Hepatocyte (in vitro differentiated cells): ENCODE data around the gene MSLN. TPM values are rescaled to one million over a fixed set of nuclear protein-coding genes. Genes with fewer than 3 reads are reported as not detected.

ENCODE experiments used
- DNase-seq: peaks from one replicate; pipeline ENCODE4 v3.0.0-alpha.2; 2016; ENCODE audit warnings: low spot score
- H2AFZ ChIP-seq: fragments of 200-600 bp; sonication (generic); 2 replicates; pipeline ENCODE4 v1.6.0; 2016; ENCODE audit warnings: antibody characterized with exemption, mild to moderate bottlenecking
- H3K27ac ChIP-seq: fragments of 200-600 bp; sonication (generic); 2 replicates; pipeline ENCODE4 v1.5.1; 2016; ENCODE audit warnings: mild to moderate bottlenecking
- H3K27me3 ChIP-seq: fragments of 200-600 bp; sonication (generic); 2 replicates; pipeline ENCODE4 v1.6.1; 2016
- H3K36me3 ChIP-seq: fragments of 200-600 bp; sonication (generic); replicated peaks from 2 replicates; pipeline ENCODE4 v1.5.1; 2016; ENCODE audit warnings: low read depth; ENCODE audit not compliant: insufficient read depth
- H3K4me1 ChIP-seq: fragments of 200-600 bp; sonication (generic); 2 replicates; pipeline ENCODE4 v1.5.1; 2016; ENCODE audit warnings: mild to moderate bottlenecking, moderate library complexity; ENCODE audit not compliant: insufficient read depth
- H3K4me2 ChIP-seq: fragments of 200-600 bp; sonication (generic); 2 replicates; pipeline ENCODE4 v1.6.0; 2016
- H3K4me3 ChIP-seq: fragments of 200-600 bp; sonication (generic); 2 replicates; pipeline ENCODE4 v1.5.1; 2016; ENCODE audit warnings: mild to moderate bottlenecking
- H3K79me2 ChIP-seq: fragments of 200-600 bp; sonication (generic); 2 replicates; pipeline ENCODE4 v1.6.0; 2017; ENCODE audit warnings: mild to moderate bottlenecking
- H3K9me2 ChIP-seq: fragments of 200-600 bp; sonication (generic); replicated peaks from 2 replicates; pipeline ENCODE4 v1.6.0; 2017; ENCODE audit warnings: mild to moderate bottlenecking; ENCODE audit not compliant: insufficient read depth
- H3K9me3 ChIP-seq: fragments of 200-600 bp; sonication (generic); 2 replicates; pipeline ENCODE4 v1.5.1; 2016; ENCODE audit warnings: low read depth, mild to moderate bottlenecking
- H4K20me1 ChIP-seq: fragments of 200-600 bp; sonication (generic); 2 replicates; pipeline ENCODE4 v1.6.0; 2016; ENCODE audit warnings: mild to moderate bottlenecking; ENCODE audit not compliant: insufficient read depth, poor library complexity, severe bottlenecking
- EZH2 ChIP-seq: fragments of 200-600 bp; sonication (generic); IDR thresholded peaks from 2 replicates; pipeline ENCODE4 v1.6.1; 2016; ENCODE audit warnings: antibody characterized with exemption, mild to moderate bottlenecking, borderline replicate concordance
- EZH2phosphoT487 ChIP-seq: fragments of 200-600 bp; sonication (generic); IDR thresholded peaks from one replicate; pipeline ENCODE4 v1.6.1; 2018; ENCODE audit warnings: antibody characterized with exemption, mild to moderate bottlenecking, low read depth, moderate library complexity; ENCODE audit not compliant: unreplicated experiment, severe bottlenecking
- WGBS: methylation state at CpG from one replicate; pipeline ENCODE4 v1.1.6; 2016; ENCODE audit warnings: low lambda C conversion rate; ENCODE audit errors: missing lambda C conversion rate; 5-methylcytosine and 5-hydroxymethylcytosine counted together
- polyA plus RNA-seq: library from polyadenylated mRNA; unstranded; fragments of >200 nt; fragmentation: Nextera tagmentation; extraction: Ambion mirVana; gene quantifications from 2 replicates; pipeline ENCODE4 v1.2.1, GENCODE V29; 2016
- total RNA-seq: library from RNA; depleted of rRNA; stranded (reverse); fragments of >200 nt; gene quantifications from 2 replicates; pipeline ENCODE4 v1.2.3, GENCODE V29; 2014
- TF ChIP-seq, protein P1 (sequence below): fragments of 200-600 bp; sonication (generic); IDR thresholded peaks from 2 replicates; pipeline ENCODE4 v1.5.1; 2016; ENCODE audit warnings: antibody characterized with exemption, mild to moderate bottlenecking; ENCODE audit not compliant: poor library complexity

The MSLN gene
- total and polyA plus RNA-seq, 2 experiments from 2014 or later = 2.4 to 8.0 TPM

DNA sequence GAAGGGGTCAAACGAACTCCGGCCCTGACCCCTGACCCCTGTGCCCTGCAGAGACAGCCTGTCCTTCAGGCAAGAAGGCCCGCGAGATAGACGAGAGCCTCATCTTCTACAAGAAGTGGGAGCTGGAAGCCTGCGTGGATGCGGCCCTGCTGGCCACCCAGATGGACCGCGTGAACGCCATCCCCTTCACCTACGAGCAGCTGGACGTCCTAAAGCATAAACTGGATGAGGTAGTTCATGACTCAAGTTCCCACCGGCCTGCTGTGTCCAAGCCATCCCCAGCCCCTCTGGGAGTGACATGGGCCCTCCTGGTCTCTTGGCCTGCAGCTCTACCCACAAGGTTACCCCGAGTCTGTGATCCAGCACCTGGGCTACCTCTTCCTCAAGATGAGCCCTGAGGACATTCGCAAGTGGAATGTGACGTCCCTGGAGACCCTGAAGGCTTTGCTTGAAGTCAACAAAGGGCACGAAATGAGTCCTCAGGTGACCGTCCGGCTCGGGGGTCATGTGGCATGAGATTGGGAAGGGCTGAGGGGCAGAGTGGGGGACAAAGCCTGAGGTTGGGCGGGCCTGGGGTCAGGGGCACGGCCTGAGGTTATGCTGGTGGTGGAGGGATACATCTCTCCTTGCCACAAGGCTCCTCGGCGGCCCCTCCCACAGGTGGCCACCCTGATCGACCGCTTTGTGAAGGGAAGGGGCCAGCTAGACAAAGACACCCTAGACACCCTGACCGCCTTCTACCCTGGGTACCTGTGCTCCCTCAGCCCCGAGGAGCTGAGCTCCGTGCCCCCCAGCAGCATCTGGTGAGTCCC is 5.7 kb downstream of the MSLN start:
- H3K36me3 ChIP-seq = no peaks in the 10 kb centered on the region
- no peaks in the 10 kb centered on the region for H3K79me2 ChIP-seq
- TF ChIP-seq EZH2phosphoT487 (no peak), EZH2 (no peak)
- TF ChIP-seq, protein P1, sequence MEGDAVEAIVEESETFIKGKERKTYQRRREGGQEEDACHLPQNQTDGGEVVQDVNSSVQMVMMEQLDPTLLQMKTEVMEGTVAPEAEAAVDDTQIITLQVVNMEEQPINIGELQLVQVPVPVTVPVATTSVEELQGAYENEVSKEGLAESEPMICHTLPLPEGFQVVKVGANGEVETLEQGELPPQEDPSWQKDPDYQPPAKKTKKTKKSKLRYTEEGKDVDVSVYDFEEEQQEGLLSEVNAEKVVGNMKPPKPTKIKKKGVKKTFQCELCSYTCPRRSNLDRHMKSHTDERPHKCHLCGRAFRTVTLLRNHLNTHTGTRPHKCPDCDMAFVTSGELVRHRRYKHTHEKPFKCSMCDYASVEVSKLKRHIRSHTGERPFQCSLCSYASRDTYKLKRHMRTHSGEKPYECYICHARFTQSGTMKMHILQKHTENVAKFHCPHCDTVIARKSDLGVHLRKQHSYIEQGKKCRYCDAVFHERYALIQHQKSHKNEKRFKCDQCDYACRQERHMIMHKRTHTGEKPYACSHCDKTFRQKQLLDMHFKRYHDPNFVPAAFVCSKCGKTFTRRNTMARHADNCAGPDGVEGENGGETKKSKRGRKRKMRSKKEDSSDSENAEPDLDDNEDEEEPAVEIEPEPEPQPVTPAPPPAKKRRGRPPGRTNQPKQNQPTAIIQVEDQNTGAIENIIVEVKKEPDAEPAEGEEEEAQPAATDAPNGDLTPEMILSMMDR = no peak
- no peak for DNase-seq
- H3K4me3 ChIP-seq = no peak overlapping the region
- 89% methylated on average over 26 of the region's 29 CpGs for WGBS
- no peak overlapping the region for H2AFZ ChIP-seq
- H3K9me3 ChIP-seq = no peaks in the 10 kb centered on the region
- H3K9me2 ChIP-seq = no peaks in the 10 kb centered on the region
- no peaks in the 10 kb centered on the region for H3K27me3 ChIP-seq
- H3K4me1 ChIP-seq = no peaks in the 10 kb centered on the region
- no peak overlapping the region for H3K4me2 ChIP-seq
- no peak overlapping the region for H3K27ac ChIP-seq
- H4K20me1 ChIP-seq = no peaks in the 10 kb centered on the region

DNA sequence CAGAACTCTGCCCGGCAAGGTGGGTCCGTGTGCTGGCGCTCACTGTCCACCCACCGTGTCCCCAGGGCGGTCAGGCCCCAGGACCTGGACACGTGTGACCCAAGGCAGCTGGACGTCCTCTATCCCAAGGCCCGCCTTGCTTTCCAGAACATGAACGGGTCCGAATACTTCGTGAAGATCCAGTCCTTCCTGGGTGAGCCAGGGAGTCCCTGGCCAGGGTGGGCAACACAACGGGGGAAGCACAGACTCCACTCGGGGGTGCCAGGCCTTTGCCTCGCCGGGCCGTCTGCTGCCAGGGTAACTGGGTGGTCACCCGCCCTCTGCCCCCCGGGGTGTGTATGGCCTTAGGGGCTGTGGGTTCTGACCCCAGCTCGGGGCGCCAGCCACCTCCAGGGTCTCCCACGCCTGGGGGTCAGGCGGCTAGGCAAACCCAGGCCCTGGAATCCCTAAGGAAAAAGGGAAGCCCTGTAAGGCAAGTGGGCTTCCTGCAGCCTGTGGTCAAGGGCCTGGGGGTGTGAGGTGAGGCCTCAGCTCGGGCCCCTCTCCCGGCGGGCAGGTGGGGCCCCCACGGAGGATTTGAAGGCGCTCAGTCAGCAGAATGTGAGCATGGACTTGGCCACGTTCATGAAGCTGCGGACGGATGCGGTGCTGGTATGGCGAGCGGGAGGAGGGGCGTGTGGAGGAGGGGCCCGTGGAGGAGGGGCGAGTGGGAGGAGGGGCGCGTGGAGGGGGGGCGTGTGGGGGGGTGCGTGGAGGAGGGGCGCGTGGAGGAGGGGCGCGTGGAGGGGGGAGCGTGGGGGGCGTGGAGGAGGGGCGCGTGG is 6.5 kb downstream of the MSLN start:
- no peak overlapping the region for H3K27ac ChIP-seq
- WGBS = 87% methylated on average over 31 of the region's 48 CpGs
- H3K4me3 ChIP-seq = no peak overlapping the region
- no peak overlapping the region for H2AFZ ChIP-seq
- no peaks in the 10 kb centered on the region for H3K27me3 ChIP-seq
- no peaks in the 10 kb centered on the region for H3K4me1 ChIP-seq
- H3K9me3 ChIP-seq = no peaks in the 10 kb centered on the region
- no peak for DNase-seq
- TF ChIP-seq EZH2 = no peak
- TF ChIP-seq, protein P1 = no peak
- TF ChIP-seq EZH2phosphoT487 = no peak
- no peaks in the 10 kb centered on the region for H3K9me2 ChIP-seq
- H3K4me2 ChIP-seq = no peak overlapping the region
- no peaks in the 10 kb centered on the region for H3K36me3 ChIP-seq
- no peaks in the 10 kb centered on the region for H3K79me2 ChIP-seq
- H4K20me1 ChIP-seq = no peaks in the 10 kb centered on the region

DNA sequence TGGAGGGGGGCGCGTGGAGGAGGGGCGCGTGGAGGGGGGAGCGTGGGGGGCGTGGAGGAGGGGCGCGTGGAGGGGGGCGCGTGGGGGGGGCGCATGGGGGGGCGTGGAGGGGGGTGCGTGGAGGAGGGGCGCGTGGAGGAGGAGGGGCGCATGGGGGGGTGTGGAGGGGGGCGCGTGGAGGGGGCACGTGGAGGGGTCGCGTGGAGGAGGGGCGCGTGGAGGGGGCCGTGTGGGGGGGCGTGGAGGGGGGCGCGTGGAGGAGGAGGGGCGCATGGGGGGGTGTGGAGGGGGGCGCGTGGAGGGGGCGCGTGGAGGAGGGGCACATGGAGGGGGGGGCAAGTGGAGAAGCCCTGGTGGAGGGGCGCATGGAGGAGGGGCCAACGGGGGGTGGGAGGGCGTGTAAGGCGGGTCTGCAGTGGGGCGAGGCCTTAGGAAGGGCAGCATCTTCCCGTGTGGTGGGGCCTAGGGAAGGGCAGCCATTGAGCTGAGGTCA is 7.3 kb downstream of the MSLN start:
- Histone ChIP-seq H3K4me2 (no peak overlapping the region), H3K36me3 (no peaks in the 10 kb centered on the region), H3K27ac (no peak overlapping the region), H4K20me1 (no peaks in the 10 kb centered on the region), H3K9me3 (no peaks in the 10 kb centered on the region), H3K79me2 (no peaks in the 10 kb centered on the region), H3K9me2 (no peaks in the 10 kb centered on the region), H2AFZ (no peak overlapping the region), H3K27me3 (no peaks in the 10 kb centered on the region), H3K4me3 (no peak overlapping the region), H3K4me1 (no peaks in the 10 kb centered on the region)
- 75% methylated on average over 6 of the region's 38 CpGs for WGBS
- no peak for DNase-seq
- TF ChIP-seq EZH2 (no peak), EZH2phosphoT487 (no peak)
- TF ChIP-seq, protein P1 = no peak
